Stimulated activated CD8-positive, alpha-beta memory T cell treated with anti-CD3 and anti-CD28 coated beads, Interleukin-4, amount 100 ng/mL, for 48 hours (primary cell): ENCODE measurements around the gene CAPN8.

Experiments
- DNase-seq: peaks from one replicate; pipeline ENCODE4 v3.0.0-alpha.2; 2020

The CAPN8 gene

GRCh38 chr1:223609977-223610376, 55.5 kb downstream of the CAPN8 start:
- DNase-seq, result no peak

GRCh38 chr1:223609066-223609465, 56.4 kb downstream of the CAPN8 start:
- DNase-seq, result no peak

GRCh38 chr1:223558512-223558911, 107.0 kb downstream of the CAPN8 start:
- DNase-seq, result no peak

- DNase-seq, result no peak
Observed at GRCh38 chr1:223557130-223557475, 108.4 kb downstream of the CAPN8 start.

- DNase-seq, result peak; percentile 81
Observed at GRCh38 chr1:223556414-223557129, 108.9 kb downstream of the CAPN8 start.

- no peak for DNase-seq
Observed at GRCh38 chr1:223553957-223554356, 111.5 kb downstream of the CAPN8 start.

- DNase-seq, result no peak
Observed at GRCh38 chr1:223551610-223552009, 113.9 kb downstream of the CAPN8 start.

GRCh38 chr1:223549740-223550139, 115.8 kb downstream of the CAPN8 start:
- DNase-seq, result no peak

- no peak for DNase-seq
Observed at GRCh38 chr1:223547316-223548114, 118.0 kb downstream of the CAPN8 start.

- DNase-seq, result no peak
Observed at GRCh38 chr1:223545343-223545742, 120.2 kb downstream of the CAPN8 start.

GRCh38 chr1:223543560-223543959, 121.9 kb downstream of the CAPN8 start:
- DNase-seq, result no peak

GRCh38 chr1:223542831-223543230, 122.7 kb downstream of the CAPN8 start:
- no peak for DNase-seq

- no peak for DNase-seq
Observed at GRCh38 chr1:223540485-223541106, 124.9 kb downstream of the CAPN8 start.

- no peak for DNase-seq
Observed at GRCh38 chr1:223539750-223540149, 125.8 kb downstream of the CAPN8 start.

- DNase-seq, result no peak
Observed at GRCh38 chr1:223538981-223539380, 126.5 kb downstream of the CAPN8 start.

- no peak for DNase-seq
Observed at GRCh38 chr1:223535319-223535718, 130.2 kb downstream of the CAPN8 start.

- no peak for DNase-seq
Observed at GRCh38 chr1:223534677-223535076, 130.8 kb downstream of the CAPN8 start.

- no peak for DNase-seq
Observed at GRCh38 chr1:223533708-223534107, 131.8 kb downstream of the CAPN8 start.

GRCh38 chr1:223531742-223532341, 133.7 kb downstream of the CAPN8 start:
- DNase-seq, result peak; percentile 83

GRCh38 chr1:223525957-223526356, 139.5 kb downstream of the CAPN8 start:
- no peak for DNase-seq

GRCh38 chr1:223525546-223525945, 140.0 kb downstream of the CAPN8 start:
- DNase-seq, result no peak

- DNase-seq, result no peak
Observed at GRCh38 chr1:223524930-223525451, 140.5 kb downstream of the CAPN8 start.

- DNase-seq, result no peak
Observed at GRCh38 chr1:223521150-223521549, 144.4 kb downstream of the CAPN8 start.
